K562 (cell line): ENCODE measurements around the gene FAM167B.

ENCODE experiments used
- ADNP ChIP-seq: fragments of 200-800 bp; sonication (Bioruptor generic); IDR thresholded peaks from 2 replicates; pipeline ENCODE4 v1.6.1; 2016; ENCODE audit warnings: missing genetic modification characterization, missing compliant biosample characterization
- HDAC2 ChIP-seq: fragments of 450-650 bp; IDR thresholded peaks from 2 replicates; pipeline ENCODE4 v1.6.1; 2016; ENCODE audit warnings: mild to moderate bottlenecking
- ILF3 ChIP-seq: fragments of 450-650 bp; IDR thresholded peaks from 2 replicates; pipeline ENCODE4 v1.6.1; 2018; ENCODE audit warnings: antibody characterized with exemption, mild to moderate bottlenecking, moderate library complexity, borderline replicate concordance
- MBD1 ChIP-seq: fragments of 250-450 bp; sonication (Bioruptor Pico); IDR thresholded peaks from 2 replicates; pipeline ENCODE4 v1.8.0; 2022; ENCODE audit warnings: inconsistent platforms
- MTF1 ChIP-seq: fragments of 250-450 bp; sonication (Bioruptor Pico); IDR thresholded peaks from 2 replicates; pipeline ENCODE4 v1.9.0; 2021; ENCODE audit warnings: moderate library complexity, mild to moderate bottlenecking, inconsistent platforms, borderline replicate concordance
- POLR2A ChIP-seq: fragments of 450-650 bp; conservative IDR thresholded peaks from 2 replicates; pipeline ENCODE4 v1.6.1; 2016
- POLR2B ChIP-seq: fragments of 450-650 bp; IDR thresholded peaks from 2 replicates; pipeline ENCODE4 v1.6.1; 2018; ENCODE audit warnings: low read depth; ENCODE audit not compliant: partially characterized antibody
- SPI1 ChIP-seq: IDR thresholded peaks from 2 replicates; pipeline ENCODE4 v1.6.1; 2011; ENCODE audit warnings: low read depth, low read length, control low read depth, borderline replicate concordance
- THAP7 ChIP-seq: fragments of 250-450 bp; sonication (Bioruptor Pico); IDR thresholded peaks from 2 replicates; pipeline ENCODE4 v1.5.0; 2021
- ZBTB8A ChIP-seq: fragments of 450-650 bp; IDR thresholded peaks from 2 replicates; pipeline ENCODE4 v1.6.1; 2018; ENCODE audit warnings: mild to moderate bottlenecking, moderate library complexity; ENCODE audit not compliant: partially characterized antibody
- ZNF184 ChIP-seq: sonication (generic); formaldehyde crosslinking; IDR thresholded peaks from 2 replicates; pipeline ENCODE4 v1.5.0; 2020; ENCODE audit warnings: missing genetic modification reagents
- ZNF274 ChIP-seq: IDR thresholded peaks from 2 replicates; pipeline ENCODE4 v1.6.1; 2011; ENCODE audit warnings: low read depth, mild to moderate bottlenecking, low read length, moderate library complexity, borderline replicate concordance
- TF ChIP-seq, protein P1 (sequence below): sonication (generic); formaldehyde crosslinking; IDR thresholded peaks from 2 replicates; pipeline ENCODE4 v1.8.1; 2023; ENCODE audit warnings: mild to moderate bottlenecking, missing genetic modification reagents
- TF ChIP-seq, protein P2 (sequence below), 3 experiments: IDR thresholded peaks in 2 of 3; conservative IDR thresholded peaks in 1 of 3; 2 replicates each; pipeline ENCODE4 v1.5.1; 2011 to 2012; ENCODE audit warnings: low read length in 3 of 3, mild to moderate bottlenecking in 3 of 3, control low read depth in 2 of 3, improper control_type of control experiment in 1 of 3, inconsistent platforms in 1 of 3, low read depth in 1 of 3, mixed read lengths in 1 of 3, moderate library complexity in 1 of 3; ENCODE audit not compliant: insufficient read depth in 2 of 3

DNA sequence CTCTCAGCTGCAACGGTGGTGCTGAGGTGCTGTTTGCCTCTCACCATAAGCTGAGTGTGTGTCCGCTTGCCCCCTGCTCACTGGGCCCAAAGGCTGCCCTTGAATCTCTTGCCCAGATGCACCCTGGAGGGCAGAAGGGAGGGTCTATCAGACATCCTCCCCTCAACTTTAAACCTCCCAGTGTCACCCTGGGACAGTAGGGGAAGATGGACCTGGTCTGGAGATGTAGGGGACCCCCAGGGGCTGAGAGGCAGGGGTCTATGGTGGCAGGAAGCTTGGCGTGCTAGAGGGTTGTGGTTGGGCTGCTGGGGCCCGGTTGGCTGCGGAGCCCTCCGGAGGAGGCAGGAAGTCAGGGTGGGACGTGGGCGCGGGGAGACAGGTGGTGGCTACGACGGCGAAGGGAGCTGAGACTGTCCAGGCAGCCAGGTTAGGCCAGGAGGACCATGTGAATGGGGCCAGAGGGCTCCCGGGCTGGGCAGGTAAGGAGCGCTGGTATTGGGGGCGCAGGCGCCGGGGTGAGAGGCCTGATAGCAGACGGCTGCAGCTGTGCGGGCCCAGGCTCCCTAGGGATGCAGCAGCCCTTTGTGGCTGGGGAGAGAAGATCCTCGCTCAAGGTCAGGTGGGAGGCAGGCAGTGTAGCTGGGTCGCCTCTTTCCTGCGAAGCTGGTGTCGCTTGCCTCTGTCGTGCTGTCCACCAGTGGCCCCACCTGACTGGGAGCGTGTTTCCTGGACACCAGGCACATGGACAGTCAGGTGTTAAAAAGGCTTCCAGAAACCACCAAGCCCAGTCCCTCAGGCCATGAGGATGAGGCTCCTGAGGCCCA is 4.1 kb downstream of the FAM167B start, which contains the start of gene LCK:
- no peak for TF ChIP-seq ZNF274
- TF ChIP-seq, protein P1, sequence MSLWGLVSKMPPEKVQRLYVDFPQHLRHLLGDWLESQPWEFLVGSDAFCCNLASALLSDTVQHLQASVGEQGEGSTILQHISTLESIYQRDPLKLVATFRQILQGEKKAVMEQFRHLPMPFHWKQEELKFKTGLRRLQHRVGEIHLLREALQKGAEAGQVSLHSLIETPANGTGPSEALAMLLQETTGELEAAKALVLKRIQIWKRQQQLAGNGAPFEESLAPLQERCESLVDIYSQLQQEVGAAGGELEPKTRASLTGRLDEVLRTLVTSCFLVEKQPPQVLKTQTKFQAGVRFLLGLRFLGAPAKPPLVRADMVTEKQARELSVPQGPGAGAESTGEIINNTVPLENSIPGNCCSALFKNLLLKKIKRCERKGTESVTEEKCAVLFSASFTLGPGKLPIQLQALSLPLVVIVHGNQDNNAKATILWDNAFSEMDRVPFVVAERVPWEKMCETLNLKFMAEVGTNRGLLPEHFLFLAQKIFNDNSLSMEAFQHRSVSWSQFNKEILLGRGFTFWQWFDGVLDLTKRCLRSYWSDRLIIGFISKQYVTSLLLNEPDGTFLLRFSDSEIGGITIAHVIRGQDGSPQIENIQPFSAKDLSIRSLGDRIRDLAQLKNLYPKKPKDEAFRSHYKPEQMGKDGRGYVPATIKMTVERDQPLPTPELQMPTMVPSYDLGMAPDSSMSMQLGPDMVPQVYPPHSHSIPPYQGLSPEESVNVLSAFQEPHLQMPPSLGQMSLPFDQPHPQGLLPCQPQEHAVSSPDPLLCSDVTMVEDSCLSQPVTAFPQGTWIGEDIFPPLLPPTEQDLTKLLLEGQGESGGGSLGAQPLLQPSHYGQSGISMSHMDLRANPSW (CRISPR knock-in tag), result no peak
- TF ChIP-seq THAP7 (CRISPR knock-in tag), result no peak
- TF ChIP-seq, protein P2, sequence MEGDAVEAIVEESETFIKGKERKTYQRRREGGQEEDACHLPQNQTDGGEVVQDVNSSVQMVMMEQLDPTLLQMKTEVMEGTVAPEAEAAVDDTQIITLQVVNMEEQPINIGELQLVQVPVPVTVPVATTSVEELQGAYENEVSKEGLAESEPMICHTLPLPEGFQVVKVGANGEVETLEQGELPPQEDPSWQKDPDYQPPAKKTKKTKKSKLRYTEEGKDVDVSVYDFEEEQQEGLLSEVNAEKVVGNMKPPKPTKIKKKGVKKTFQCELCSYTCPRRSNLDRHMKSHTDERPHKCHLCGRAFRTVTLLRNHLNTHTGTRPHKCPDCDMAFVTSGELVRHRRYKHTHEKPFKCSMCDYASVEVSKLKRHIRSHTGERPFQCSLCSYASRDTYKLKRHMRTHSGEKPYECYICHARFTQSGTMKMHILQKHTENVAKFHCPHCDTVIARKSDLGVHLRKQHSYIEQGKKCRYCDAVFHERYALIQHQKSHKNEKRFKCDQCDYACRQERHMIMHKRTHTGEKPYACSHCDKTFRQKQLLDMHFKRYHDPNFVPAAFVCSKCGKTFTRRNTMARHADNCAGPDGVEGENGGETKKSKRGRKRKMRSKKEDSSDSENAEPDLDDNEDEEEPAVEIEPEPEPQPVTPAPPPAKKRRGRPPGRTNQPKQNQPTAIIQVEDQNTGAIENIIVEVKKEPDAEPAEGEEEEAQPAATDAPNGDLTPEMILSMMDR (IDR thresholded peaks at IDR 0.05 in 2 of 3, conservative IDR thresholded peaks at IDR 0.05 in 1 of 3; ENCODE audit: insufficient read depth in 2 of 3, low read depth in 1 of 3, low read length in 3 of 3), result no peak
- TF ChIP-seq ADNP, result no peak
- no peak for TF ChIP-seq POLR2A
- no peak for TF ChIP-seq SPI1
- no peak for TF ChIP-seq ZBTB8A
- TF ChIP-seq MTF1 (CRISPR knock-in tag), result no peak
- no peak for TF ChIP-seq HDAC2
- no peak for TF ChIP-seq ILF3
- TF ChIP-seq POLR2B, result no peak
- TF ChIP-seq MBD1, result no peak
- no peak for TF ChIP-seq ZNF184 (CRISPR knock-in tag)
